Right lobe of liver (tissue), 4 donors: Measurements from ENCODE around the gene AP1B1.

Experiments used
- POLR2A ChIP-seq: fragments of 450-650 bp; IDR thresholded peaks from one replicate; pipeline ENCODE4 v1.6.1; 2017; ENCODE audit warnings: antibody characterized with exemption, mild to moderate bottlenecking
- TF ChIP-seq, protein P1 (sequence below), 4 donors: fragments of 200-600 bp in 3 of 4; fragments of 450-650 bp in 1 of 4; IDR thresholded peaks; one replicate each; pipeline versions ENCODE4 v1.5.1 to v1.8.0; 2016 to 2022; ENCODE audit warnings: antibody characterized with exemption in 4 of 4, mild to moderate bottlenecking in 2 of 4
- donor health status: DM: no; HTN: no; CAD: no.
- donor health status: DM: no; HTN: no; CAD: no.
- donor health status: DM: no; HTN: yes; CAD: no.

DNA sequence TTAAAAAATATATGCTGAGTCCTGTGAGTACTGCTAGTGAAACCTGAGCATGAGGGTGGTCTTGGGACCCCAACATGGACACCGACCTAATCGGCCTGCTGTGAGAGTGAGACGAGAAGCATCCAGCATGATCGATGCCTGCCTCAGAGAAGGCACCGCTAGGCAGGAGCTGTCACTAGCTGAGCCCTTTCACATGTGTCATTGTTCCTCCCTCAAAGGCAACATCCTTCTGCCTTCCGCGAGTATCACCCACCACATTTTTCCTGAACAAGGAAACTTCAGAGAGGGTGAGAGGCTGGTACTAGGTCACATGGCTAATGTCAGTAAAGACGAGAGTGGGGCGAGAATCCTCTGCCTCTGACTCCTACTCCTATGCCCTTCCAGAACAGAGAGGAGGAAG lies 35.6 kb downstream of the AP1B1 start:
- TF ChIP-seq, protein P1, sequence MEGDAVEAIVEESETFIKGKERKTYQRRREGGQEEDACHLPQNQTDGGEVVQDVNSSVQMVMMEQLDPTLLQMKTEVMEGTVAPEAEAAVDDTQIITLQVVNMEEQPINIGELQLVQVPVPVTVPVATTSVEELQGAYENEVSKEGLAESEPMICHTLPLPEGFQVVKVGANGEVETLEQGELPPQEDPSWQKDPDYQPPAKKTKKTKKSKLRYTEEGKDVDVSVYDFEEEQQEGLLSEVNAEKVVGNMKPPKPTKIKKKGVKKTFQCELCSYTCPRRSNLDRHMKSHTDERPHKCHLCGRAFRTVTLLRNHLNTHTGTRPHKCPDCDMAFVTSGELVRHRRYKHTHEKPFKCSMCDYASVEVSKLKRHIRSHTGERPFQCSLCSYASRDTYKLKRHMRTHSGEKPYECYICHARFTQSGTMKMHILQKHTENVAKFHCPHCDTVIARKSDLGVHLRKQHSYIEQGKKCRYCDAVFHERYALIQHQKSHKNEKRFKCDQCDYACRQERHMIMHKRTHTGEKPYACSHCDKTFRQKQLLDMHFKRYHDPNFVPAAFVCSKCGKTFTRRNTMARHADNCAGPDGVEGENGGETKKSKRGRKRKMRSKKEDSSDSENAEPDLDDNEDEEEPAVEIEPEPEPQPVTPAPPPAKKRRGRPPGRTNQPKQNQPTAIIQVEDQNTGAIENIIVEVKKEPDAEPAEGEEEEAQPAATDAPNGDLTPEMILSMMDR (IDR thresholded peaks at IDR 0.05), result no peak
- no peak for TF ChIP-seq POLR2A
